ENCODE measurements around the gene RNF2. TPM values are rescaled to one million over a fixed set of nuclear protein-coding genes. Genes with fewer than 3 reads are reported as not detected.
"Not testable (repeated sequence)": the region's sequence is repeated elsewhere in the genome, so short reads cannot be mapped to it uniquely, and the experiment has no call there.

Gene RNF2
- total RNA-seq, 1 donor from 2014 or later = 17.1 TPM

- no peak for TF ChIP-seq CTCF (IDR thresholded peaks at IDR 0.05; ENCODE audit: insufficient read depth, low read length, poor library complexity, severe bottlenecking)
- H3K36me3 ChIP-seq (ENCODE audit: control insufficient read depth, insufficient read depth, low read length) = no peaks in the 10 kb centered on the region
- no peak for DNase-seq (ENCODE audit: low read depth)
- H3K4me3 ChIP-seq (ENCODE audit: low read depth, low read length) = no peak overlapping the region
- H3K27me3 ChIP-seq (ENCODE audit: control insufficient read depth, insufficient read depth, low read length) = no peaks in the 10 kb centered on the region
These were observed 17.5 kb downstream of the RNF2 start for GRCh38 chr1:185062710-185063370.

GRCh38 chr1:185063719-185064118 is 18.4 kb downstream of the RNF2 start:
- H3K27me3 ChIP-seq (ENCODE audit: control insufficient read depth, insufficient read depth, low read length) = no peaks in the 10 kb centered on the region
- no peaks in the 10 kb centered on the region for H3K36me3 ChIP-seq (ENCODE audit: control insufficient read depth, insufficient read depth, low read length)
- no peak for TF ChIP-seq CTCF (IDR thresholded peaks at IDR 0.05; ENCODE audit: insufficient read depth, low read length, poor library complexity, severe bottlenecking)
- no peak overlapping the region for H3K4me3 ChIP-seq (ENCODE audit: low read depth, low read length)
- no peak for DNase-seq (ENCODE audit: low read depth)

- H3K4me3 ChIP-seq (ENCODE audit: low read depth, low read length); H3K27me3 ChIP-seq (ENCODE audit: control insufficient read depth, insufficient read depth, low read length); H3K36me3 ChIP-seq (ENCODE audit: control insufficient read depth, insufficient read depth, low read length); DNase-seq (ENCODE audit: low read depth): not testable (repeated sequence)
These were observed 19.6 kb downstream of the RNF2 start for GRCh38 chr1:185065006-185065405.

- no peak for TF ChIP-seq CTCF (IDR thresholded peaks at IDR 0.05; ENCODE audit: insufficient read depth, low read length, poor library complexity, severe bottlenecking)
- no peak overlapping the region for H3K4me3 ChIP-seq (ENCODE audit: low read depth, low read length)
- no peak for DNase-seq (ENCODE audit: low read depth)
- no peaks in the 10 kb centered on the region for H3K36me3 ChIP-seq (ENCODE audit: control insufficient read depth, insufficient read depth, low read length)
- H3K27me3 ChIP-seq (ENCODE audit: control insufficient read depth, insufficient read depth, low read length) = no peaks in the 10 kb centered on the region
These were observed 20.8 kb downstream of the RNF2 start for GRCh38 chr1:185066181-185066580.

- Histone ChIP-seq H3K36me3 (ENCODE audit: control insufficient read depth, insufficient read depth, low read length) (no peaks in the 10 kb centered on the region), H3K27me3 (ENCODE audit: control insufficient read depth, insufficient read depth, low read length) (no peaks in the 10 kb centered on the region), H3K4me3 (ENCODE audit: low read depth, low read length) (no peak overlapping the region)
- DNase-seq (ENCODE audit: low read depth) = no peak
- TF ChIP-seq CTCF (IDR thresholded peaks at IDR 0.05; ENCODE audit: insufficient read depth, low read length, poor library complexity, severe bottlenecking) = no peak
These were observed 23.0 kb downstream of the RNF2 start for GRCh38 chr1:185068341-185068740.

- no peaks in the 10 kb centered on the region for H3K27me3 ChIP-seq (ENCODE audit: control insufficient read depth, insufficient read depth, low read length)
- no peak for DNase-seq (ENCODE audit: low read depth)
- no peaks in the 10 kb centered on the region for H3K36me3 ChIP-seq (ENCODE audit: control insufficient read depth, insufficient read depth, low read length)
- H3K4me3 ChIP-seq (ENCODE audit: low read depth, low read length) = no peak overlapping the region
- TF ChIP-seq CTCF (IDR thresholded peaks at IDR 0.05; ENCODE audit: insufficient read depth, low read length, poor library complexity, severe bottlenecking) = no peak
These were observed 23.9 kb downstream of the RNF2 start for GRCh38 chr1:185069202-185069772.

All from kidney epithelial cell (primary cell).